HL-60 (cell line): ENCODE measurements around the gene AGBL4.

ENCODE experiments used
- DNase-seq, 2 experiments: peaks; one replicate each; pipeline ENCODE4 v3.0.0-alpha.2; 2010 to 2020; ENCODE audit warnings: low read depth in 1 of 2, low spot score in 1 of 2
- H3K27ac ChIP-seq: fragments of 250-450 bp; sonication (Bioruptor Pico); replicated peaks from 2 replicates; pipeline ENCODE4 v1.5.1; 2020; ENCODE audit warnings: mild to moderate bottlenecking, moderate library complexity
- H3K27me3 ChIP-seq: fragments of 250-450 bp; sonication (Bioruptor Pico); 2 replicates; pipeline ENCODE4 v1.5.1; 2021; ENCODE audit warnings: mild to moderate bottlenecking, moderate library complexity; ENCODE audit not compliant: insufficient read depth, poor library complexity, severe bottlenecking
- H3K4me3 ChIP-seq: replicated peaks from 2 replicates; pipeline ENCODE4 v1.5.1; 2011; ENCODE audit warnings: mild to moderate bottlenecking, control low read depth, low read length; ENCODE audit not compliant: insufficient read depth
- CTCF ChIP-seq: IDR thresholded peaks from one replicate; pipeline ENCODE4 v1.5.1; 2011; ENCODE audit warnings: low read length, control low read depth, inconsistent platforms; ENCODE audit not compliant: insufficient read depth
- GABPA ChIP-seq: IDR thresholded peaks from 2 replicates; pipeline ENCODE4 v1.6.1; 2012; ENCODE audit warnings: low read depth
- POLR2AphosphoS5 ChIP-seq: IDR thresholded peaks from 2 replicates; pipeline ENCODE4 v1.6.1; 2012; ENCODE audit warnings: low read depth
- REST ChIP-seq: IDR thresholded peaks from 2 replicates; pipeline ENCODE4 v1.6.1; 2012; ENCODE audit warnings: low read depth; ENCODE audit not compliant: insufficient replicate concordance
- SPI1 ChIP-seq: IDR thresholded peaks from 2 replicates; pipeline ENCODE4 v1.6.1; 2012; ENCODE audit warnings: low read depth, mild to moderate bottlenecking, borderline replicate concordance

The AGBL4 gene

DNA sequence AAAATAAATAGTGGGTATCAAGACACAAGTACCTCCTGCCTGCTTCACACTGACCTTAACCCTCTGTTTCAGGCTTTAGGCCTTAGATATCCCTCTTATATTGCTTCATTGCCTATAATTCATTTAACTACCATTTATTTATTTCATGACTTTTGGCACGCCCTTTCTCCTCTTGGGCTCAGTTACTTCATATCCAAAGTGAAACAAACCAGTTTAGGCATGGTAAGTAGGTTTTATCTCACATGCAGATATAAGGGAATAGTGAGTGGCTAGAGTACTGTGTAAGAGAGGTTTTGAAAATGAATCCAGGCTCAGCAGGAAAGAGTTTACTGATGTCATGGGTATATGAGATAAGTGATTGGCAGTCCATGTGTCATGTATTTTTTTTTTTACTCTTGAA lies 1177.3 kb downstream of the AGBL4 start:
- TF ChIP-seq CTCF (no peak), REST (no peak), POLR2AphosphoS5 (no peak), GABPA (no peak), SPI1 (no peak)
- no peak overlapping the region for H3K4me3 ChIP-seq
- no peak overlapping the region for H3K27ac ChIP-seq

DNA sequence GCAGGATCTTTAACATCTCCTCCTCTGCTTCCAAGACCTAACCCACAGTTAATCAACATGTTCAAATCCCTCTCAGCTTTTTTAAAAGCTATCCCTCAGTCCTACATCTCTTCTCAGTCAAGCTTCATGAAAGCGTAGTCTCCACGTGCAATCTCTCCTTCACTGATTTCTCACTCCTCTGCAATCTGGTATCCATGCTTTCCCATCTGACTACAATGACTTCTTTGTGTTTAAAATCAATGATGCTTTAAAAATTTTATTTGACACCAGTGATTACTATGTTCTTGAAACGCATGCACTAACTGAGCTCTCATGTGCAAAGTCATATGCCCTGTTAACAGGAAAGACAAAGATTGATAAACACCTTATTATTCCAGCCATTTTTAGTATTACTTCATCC lies 1179.6 kb downstream of the AGBL4 start:
- H3K27ac ChIP-seq, result no peak overlapping the region
- TF ChIP-seq POLR2AphosphoS5, result no peak
- TF ChIP-seq SPI1, result no peak
- TF ChIP-seq GABPA, result no peak
- TF ChIP-seq CTCF, result no peak
- peaks cover 7% of the 10 kb centered on the region for H3K27me3 ChIP-seq
- no peak overlapping the region for H3K4me3 ChIP-seq
- DNase-seq, result no peak

More for the DNA sequence above, 1177.3 kb downstream of the AGBL4 start:
- H3K27me3 ChIP-seq, result peaks cover 4% of the 10 kb centered on the region
- DNase-seq, result no peak

GRCh38 chr1:48841966-48842365 lies 1181.8 kb downstream of the AGBL4 start:
- no peak for DNase-seq
- Histone ChIP-seq H3K27me3 (peaks cover 7% of the 10 kb centered on the region), H3K4me3 (no peak overlapping the region), H3K27ac (no peak overlapping the region)
- TF ChIP-seq GABPA, result no peak
- TF ChIP-seq REST, result no peak
- no peak for TF ChIP-seq SPI1
- no peak for TF ChIP-seq CTCF
- no peak for TF ChIP-seq POLR2AphosphoS5

DNA sequence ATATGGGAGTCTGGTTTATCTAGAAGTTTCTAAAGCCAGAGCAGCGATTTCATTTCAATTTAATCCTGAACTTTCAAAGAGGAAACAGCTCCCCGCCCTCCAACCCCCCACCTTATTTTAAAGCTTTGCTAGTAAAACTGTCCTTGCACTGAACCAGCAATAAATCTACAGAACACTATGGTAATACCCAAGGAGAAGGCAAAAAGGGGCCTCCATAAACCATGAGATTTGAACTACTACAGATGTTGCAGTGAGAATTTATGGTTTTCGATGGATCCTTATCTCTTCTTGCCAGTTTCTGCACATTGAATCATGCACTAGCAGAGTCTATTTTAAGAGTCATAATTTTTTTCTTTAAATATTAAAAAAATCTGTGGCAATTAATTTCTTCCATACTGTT lies 1182.3 kb downstream of the AGBL4 start:
- TF ChIP-seq POLR2AphosphoS5, result no peak
- TF ChIP-seq CTCF, result no peak
- TF ChIP-seq SPI1, result no peak
- TF ChIP-seq REST, result no peak
- no peak for TF ChIP-seq GABPA
- Histone ChIP-seq H3K27me3 (peaks cover 7% of the 10 kb centered on the region), H3K4me3 (no peak overlapping the region), H3K27ac (no peak overlapping the region)
- no peak for DNase-seq
